ENCODE data around the gene MTAP. TPM values are rescaled to one million over a fixed set of nuclear protein-coding genes. Genes with fewer than 3 reads are reported as not detected.
A peak's percentile ranks its signal among the peaks of the same experiment; 100 is the strongest.

The MTAP gene
- total RNA-seq, 2 experiments from 2014 or later: 17.2 to 17.8 TPM

- H3K9me3 Mint-ChIP-seq: no peaks in the 10 kb centered on the region
Observed at GRCh38 chr9:21789541-21790037, 12.8 kb upstream of the MTAP start.

GRCh38 chr9:21795483-21795882, 7.0 kb upstream of the MTAP start:
- ChIA-PET POLR2A (no interaction called here), CTCF (no interaction called here)
- ATAC-seq (ENCODE audit: poor library complexity): no peak
- Mint-ChIP-seq H3K9me3 (no peaks in the 10 kb centered on the region), H3K27ac (no peak overlapping the region), H3K27me3 (peaks cover 34% of the 10 kb centered on the region), H3K36me3 (ENCODE audit: low read depth) (no peaks in the 10 kb centered on the region), H3K4me3 (no peak overlapping the region), H3K4me1 (ENCODE audit: low read depth) (no peaks in the 10 kb centered on the region)
- Histone ChIP-seq H3K36me3 (ENCODE audit: insufficient read depth, low read length) (no peaks in the 10 kb centered on the region), H3K4me3 (ENCODE audit: low read length) (no peak overlapping the region), H3K4me1 (ENCODE audit: insufficient read depth, low read length) (no peaks in the 10 kb centered on the region), H3K9me3 (ENCODE audit: control insufficient read depth in 1 of 2, insufficient read depth in 1 of 2, low read length in 2 of 2) (no peaks in the 10 kb centered on the region), H3K27me3 (ENCODE audit: control insufficient read depth in 1 of 2, insufficient read depth in 2 of 2, low read length in 2 of 2) (peaks cover 4 to 33% of the 10 kb centered on the region in 2 experiments), H3K27ac (ENCODE audit: low read depth in 1 of 2, low read length in 2 of 2) (no peak overlapping the region)
- intact Hi-C loops (cut with DNase I, micrococcal nuclease): no loop called here
- DNase-seq: no peak
- TF ChIP-seq CTCF (IDR thresholded peaks at IDR 0.05): no peak

More at GRCh38 chr9:21789541-21790037, 12.8 kb upstream of the MTAP start:
- ChIA-PET CTCF (no interaction called here), POLR2A (interaction anchor here (0.7 kb wide), 1 partner anchor 12 kb away, joined by 3 read pairs; no protein-coding TSS in a partner anchor)
- Histone ChIP-seq H3K27ac (ENCODE audit: low read depth in 1 of 2, low read length in 2 of 2) (no peak overlapping the region), H3K36me3 (ENCODE audit: insufficient read depth, low read length) (no peaks in the 10 kb centered on the region), H3K9me3 (ENCODE audit: control insufficient read depth in 1 of 2, insufficient read depth in 1 of 2, low read length in 2 of 2) (no peaks in the 10 kb centered on the region), H3K27me3 (ENCODE audit: control insufficient read depth in 1 of 2, insufficient read depth in 2 of 2, low read length in 2 of 2) (peaks cover 0 to 12% of the 10 kb centered on the region in 2 experiments), H3K4me3 (ENCODE audit: low read length) (peak overlapping the region; percentile 29), H3K4me1 (ENCODE audit: insufficient read depth, low read length) (no peaks in the 10 kb centered on the region)
- Mint-ChIP-seq H3K27me3 (peaks cover 4% of the 10 kb centered on the region), H3K4me1 (ENCODE audit: low read depth) (no peaks in the 10 kb centered on the region), H3K36me3 (ENCODE audit: low read depth) (no peaks in the 10 kb centered on the region), H3K4me3 (peak overlapping the region; percentile 59), H3K27ac (no peak overlapping the region)
- intact Hi-C loops (cut with DNase I, micrococcal nuclease): loop anchor here (1.0 to 10.0 kb wide), 12 partner anchors 80 to 557 kb away; no protein-coding TSS in a partner anchor
- peak; percentile 97 for ATAC-seq (ENCODE audit: poor library complexity)
- TF ChIP-seq CTCF (IDR thresholded peaks at IDR 0.05): peak; percentile 99
- DNase-seq: peak in 11 of 14 experiments; percentile 17 to 88 (median 44)

GRCh38 chr9:21796768-21797167, 5.7 kb upstream of the MTAP start:
- Mint-ChIP-seq H3K36me3 (ENCODE audit: low read depth) (no peaks in the 10 kb centered on the region), H3K4me3 (no peak overlapping the region), H3K27ac (no peak overlapping the region), H3K9me3 (no peaks in the 10 kb centered on the region), H3K27me3 (peaks cover 34% of the 10 kb centered on the region), H3K4me1 (ENCODE audit: low read depth) (peaks cover 6% of the 10 kb centered on the region)
- no peak overlapping the region for H3K4me3 ChIP-seq (ENCODE audit: low read length)
- no peaks in the 10 kb centered on the region for H3K9me3 ChIP-seq (ENCODE audit: control insufficient read depth in 1 of 2, insufficient read depth in 1 of 2, low read length in 2 of 2)
- peaks cover 4 to 33% of the 10 kb centered on the region in 2 experiments for H3K27me3 ChIP-seq (ENCODE audit: control insufficient read depth in 1 of 2, insufficient read depth in 2 of 2, low read length in 2 of 2)
- CTCF ChIA-PET: no interaction called here
- intact Hi-C loops (cut with DNase I, micrococcal nuclease): no loop called here
- H3K4me1 ChIP-seq (ENCODE audit: insufficient read depth, low read length): peaks cover 4% of the 10 kb centered on the region
- ATAC-seq (ENCODE audit: poor library complexity) (no peak), DNase-seq (no peak)
- H3K27ac ChIP-seq (ENCODE audit: low read depth in 1 of 2, low read length in 2 of 2): no peak overlapping the region
- POLR2A ChIA-PET: no interaction called here
- H3K36me3 ChIP-seq (ENCODE audit: insufficient read depth, low read length): no peaks in the 10 kb centered on the region
- no peak for TF ChIP-seq CTCF (IDR thresholded peaks at IDR 0.05)
